HepG2 (cell line): ENCODE measurements around the gene EED. TPM values are rescaled to one million over a fixed set of nuclear protein-coding genes. Genes with fewer than 3 reads are reported as not detected.

Source experiments
- ATAC-seq: fragments of 200-7000 bp; cut with Tn5 transposase; 3 replicates; pipeline ENCODE4 v1.9.1; 2020; ENCODE audit warnings: mild to moderate bottlenecking, moderate library complexity
- BruUV-seq: library from RNA; stranded (reverse); fragments of 400-500 nt; replicated peaks from 2 replicates; lab custom pipeline; 2021; lab: Mats Ljungman, UMichigan
- CTCF ChIA-PET: fragments of 300-600 bp; formaldehyde crosslinking; extraction: SDS; loops from one replicate; lab custom pipeline; 2021; ENCODE audit warnings: low total read pairs, inconsistent platforms, low intra/inter-chr PET ratio; lab: Yijun Ruan, JAX
- POLR2A ChIA-PET: fragments of 350-600 bp; sonication (Branson Sonifier 250); formaldehyde crosslinking; loops from one replicate; lab custom pipeline; 2020; ENCODE audit warnings: antibody characterized with exemption, inconsistent platforms; lab: Yijun Ruan, JAX
- DNase-seq: peaks from one replicate; pipeline ENCODE4 v3.0.0-alpha.2; 2015; ENCODE audit warnings: low spot score
- FAIRE-seq: peaks from 3 replicates; lab custom pipeline; 2011; peaks lifted over from hg19 to GRCh38; lab: Jason Lieb, UNC
- H2AFZ ChIP-seq: one replicate; pipeline ENCODE4 v1.6.1; 2011; ENCODE audit warnings: low read length, inconsistent platforms
- H3K27ac ChIP-seq: fragments of 300-600 bp; 3 replicates; pipeline ENCODE4 v1.8.0; 2011; ENCODE audit warnings: mixed run types, mild to moderate bottlenecking, mixed read lengths, low read length, inconsistent platforms; ENCODE audit not compliant: insufficient read depth; ENCODE audit errors: extremely low read length
- H3K27me3 ChIP-seq, 2 experiments: fragments of 200-600 bp in 1 of 2; 2 replicates in 1 of 2; 3 replicates in 1 of 2; pipeline versions ENCODE4 v1.6.0 to v1.8.0; 2011; ENCODE audit warnings: low read length in 2 of 2, mild to moderate bottlenecking in 2 of 2, moderate library complexity in 2 of 2, inconsistent platforms in 1 of 2; ENCODE audit not compliant: insufficient read depth in 2 of 2, control insufficient read depth in 1 of 2
- H3K36me3 ChIP-seq, 2 experiments: fragments of 200-600 bp in 1 of 2; replicated peaks in 1 of 2; 2 replicates in 1 of 2; 3 replicates in 1 of 2; pipeline versions ENCODE4 v1.5.1 to v1.8.0; 2011; ENCODE audit warnings: low read length in 2 of 2, inconsistent platforms in 1 of 2; ENCODE audit not compliant: insufficient read depth in 2 of 2, control insufficient read depth in 1 of 2
- H3K4me1 ChIP-seq: 2 replicates; pipeline ENCODE4 v1.5.1; 2012; ENCODE audit warnings: low read length, inconsistent platforms; ENCODE audit not compliant: insufficient read depth
- H3K4me2 ChIP-seq: 2 replicates; pipeline ENCODE4 v1.6.0; 2011; ENCODE audit warnings: low read depth, low read length, inconsistent platforms
- H3K4me3 ChIP-seq, 3 experiments: fragments of 200-600 bp in 1 of 3; sonication (generic), shearing (Covaris generic) in 1 of 3; replicated peaks in 1 of 3; 2 replicates each; pipeline ENCODE4 v1.5.1; 2011 to 2016; ENCODE audit warnings: low read length in 3 of 3, inconsistent platforms in 2 of 3, low read depth in 2 of 3, mild to moderate bottlenecking in 2 of 3, control low read depth in 1 of 3, mixed read lengths in 1 of 3; ENCODE audit not compliant: insufficient read depth in 1 of 3
- H3K79me2 ChIP-seq: one replicate; pipeline ENCODE4 v1.6.1; 2011; ENCODE audit warnings: low read length, inconsistent platforms; ENCODE audit not compliant: insufficient read depth
- H3K9ac ChIP-seq: 2 replicates; pipeline ENCODE4 v1.6.0; 2011; ENCODE audit warnings: mild to moderate bottlenecking, low read depth, low read length, inconsistent platforms; ENCODE audit not compliant: insufficient read depth
- H3K9me3 ChIP-seq: 2 replicates; pipeline ENCODE4 v1.5.1; 2012; ENCODE audit warnings: mild to moderate bottlenecking, low read length
- H4K20me1 ChIP-seq: 2 replicates; pipeline ENCODE4 v1.6.0; 2011; ENCODE audit warnings: inconsistent platforms, mild to moderate bottlenecking, low read length, moderate library complexity; ENCODE audit not compliant: insufficient read depth
- NRL ChIP-seq: sonication (generic); formaldehyde crosslinking; IDR thresholded peaks from 2 replicates; pipeline ENCODE4 v1.5.0; 2020; ENCODE audit warnings: missing genetic modification reagents, mild to moderate bottlenecking, moderate library complexity, borderline replicate concordance
- PRDM15 ChIP-seq: sonication (generic); formaldehyde crosslinking; IDR thresholded peaks from 2 replicates; pipeline ENCODE4 v1.4.0; 2020; ENCODE audit warnings: missing genetic modification reagents
- SP1 ChIP-seq, 2 experiments: fragments of 450-650 bp in 1 of 2; sonication (generic) in 1 of 2; formaldehyde crosslinking in 1 of 2; IDR thresholded peaks; 2 replicates each; pipeline versions ENCODE4 v1.4.0 to v1.6.1; 2016 to 2020; ENCODE audit warnings: missing genetic modification reagents in 1 of 2
- TEAD2 ChIP-seq: sonication (generic); formaldehyde crosslinking; IDR thresholded peaks from 2 replicates; pipeline ENCODE4 v1.9.0; 2021; ENCODE audit warnings: missing genetic modification reagents
- ZZZ3 ChIP-seq: sonication (generic); formaldehyde crosslinking; IDR thresholded peaks from 2 replicates; pipeline ENCODE4 v1.4.0; 2020; ENCODE audit warnings: missing genetic modification reagents, mild to moderate bottlenecking, borderline replicate concordance
- WGBS: methylation state at CpG from one replicate; pipeline ENCODE4 v1.1.6; 2017; ENCODE audit warnings: low lambda C conversion rate; 5-methylcytosine and 5-hydroxymethylcytosine counted together
- in situ Hi-C: cut with HindIII; loops from 2 replicates; pipeline ENCODE4 v1.10.0; 2017; ENCODE audit warnings: low pct_unique_long_range_greater_than_20kb; ENCODE audit not compliant: extremely low pct_ligation_motif_present
- intact Hi-C: fragments of 100-400 bp; cut with micrococcal nuclease; formaldehyde crosslinking; loops from one replicate; pipeline ENCODE4 v1.10.0; 2022; ENCODE audit not compliant: unreplicated experiment
- polyA plus RNA-seq, 8 experiments: library from polyadenylated mRNA; depleted of rRNA in 3 of 8; stranded (reverse) in 7 of 8; unstranded in 1 of 8; fragments of >200 nt; fragmentation: Illumina TruSeq in 4 of 8; extraction: Trizol in 4 of 8; gene quantifications; 2 replicates each; pipeline versions ENCODE4 v1.2.1 to v1.2.3, GENCODE V29; 2011 to 2016; ENCODE audit warnings: low read depth in 4 of 8, missing spikeins in 1 of 8, mixed read lengths in 1 of 8; ENCODE audit not compliant: insufficient read depth in 1 of 8
- total RNA-seq, 5 experiments: library from RNA; depleted of rRNA; stranded (reverse); fragments of >200 nt; fragmentation: Illumina TruSeq; extraction: Trizol; gene quantifications; 2 replicates each; pipeline ENCODE4 v1.2.3, GENCODE V29; 2016; ENCODE audit warnings: low read depth in 1 of 5

Gene EED
- total and polyA plus RNA-seq, 2 of the 13 experiments (the other 11 are each of a cell fraction or from before 2014, with no cell fraction given): 11.0 to 28.4 TPM

GRCh38 chr11:86248609-86249008 is 4.1 kb downstream of the EED start (continued):
- TF ChIP-seq ZZZ3 (CRISPR knock-in tag): no peak

- Histone ChIP-seq H3K4me3 (no peak overlapping the region), H3K36me3 (peaks cover 0 to 14% of the 10 kb centered on the region in 2 experiments; a peak in 2 of 5 replicates), H3K79me2 (peaks cover 85% of the 10 kb centered on the region), H4K20me1 (0 out of 2 replicates have a peak, but pooled peaks cover 5% of the 10 kb centered on the region), H3K9ac (no peak overlapping the region), H3K9me3 (no peaks in the 10 kb centered on the region), H3K4me2 (no peak overlapping the region), H3K4me1 (peaks cover 43% of the 10 kb centered on the region), H3K27ac (no peak overlapping the region), H2AFZ (no peak overlapping the region), H3K27me3 (no peaks in the 10 kb centered on the region; a peak in 2 of 5 replicates)
- DNase-seq (no peak), FAIRE-seq (no peak), ATAC-seq (no peak)
- intact Hi-C loops (no loop called here), in situ Hi-C loops (loop anchor here (25.0 kb wide), 1 partner anchor 612 kb away; the partner anchor contains the start of genes DLG2, TMEM126A and TMEM126B)
- ChIA-PET POLR2A (no interaction called here), CTCF (no interaction called here)
- no TSS peak for BruUV-seq
- no peak for TF ChIP-seq SP1 (IDR thresholded peaks at IDR 0.05)
- TF ChIP-seq SP1 (CRISPR knock-in tag; IDR thresholded peaks at IDR 0.05): no peak
- no peak for TF ChIP-seq PRDM15
- TF ChIP-seq TEAD2: no peak
- TF ChIP-seq NRL (CRISPR knock-in tag): no peak
- WGBS: 82% methylated on average over 3 of the region's 3 CpGs
Observed at GRCh38 chr11:86249307-86250098, 5.0 kb downstream of the EED start.
